HepG2 (cell line): Measurements from ENCODE around the gene RHOBTB3. TPM values are rescaled to one million over a fixed set of nuclear protein-coding genes. Genes with fewer than 3 reads are reported as not detected.

Source experiments
- ATAC-seq: fragments of 200-7000 bp; cut with Tn5 transposase; 3 replicates; pipeline ENCODE4 v1.9.1; 2020; ENCODE audit warnings: mild to moderate bottlenecking, moderate library complexity
- BruUV-seq: library from RNA; stranded (reverse); fragments of 400-500 nt; replicated peaks from 2 replicates; lab custom pipeline; 2021; lab: Mats Ljungman, UMichigan
- CTCF ChIA-PET: fragments of 300-600 bp; formaldehyde crosslinking; extraction: SDS; loops from one replicate; lab custom pipeline; 2021; ENCODE audit warnings: low total read pairs, inconsistent platforms, low intra/inter-chr PET ratio; lab: Yijun Ruan, JAX
- POLR2A ChIA-PET: fragments of 350-600 bp; sonication (Branson Sonifier 250); formaldehyde crosslinking; loops from one replicate; lab custom pipeline; 2020; ENCODE audit warnings: antibody characterized with exemption, inconsistent platforms; lab: Yijun Ruan, JAX
- DNase-seq: peaks from one replicate; pipeline ENCODE4 v3.0.0-alpha.2; 2015; ENCODE audit warnings: low spot score
- FAIRE-seq: peaks from 3 replicates; lab custom pipeline; 2011; peaks lifted over from hg19 to GRCh38; lab: Jason Lieb, UNC
- H2AFZ ChIP-seq: one replicate; pipeline ENCODE4 v1.6.1; 2011; ENCODE audit warnings: low read length, inconsistent platforms
- H3K27ac ChIP-seq: fragments of 300-600 bp; 3 replicates; pipeline ENCODE4 v1.8.0; 2011; ENCODE audit warnings: mixed run types, mild to moderate bottlenecking, mixed read lengths, low read length, inconsistent platforms; ENCODE audit not compliant: insufficient read depth; ENCODE audit errors: extremely low read length
- H3K27me3 ChIP-seq, 2 experiments: fragments of 200-600 bp in 1 of 2; 2 replicates in 1 of 2; 3 replicates in 1 of 2; pipeline versions ENCODE4 v1.6.0 to v1.8.0; 2011; ENCODE audit warnings: low read length in 2 of 2, mild to moderate bottlenecking in 2 of 2, moderate library complexity in 2 of 2, inconsistent platforms in 1 of 2; ENCODE audit not compliant: insufficient read depth in 2 of 2, control insufficient read depth in 1 of 2
- H3K36me3 ChIP-seq, 2 experiments: fragments of 200-600 bp in 1 of 2; replicated peaks in 1 of 2; 2 replicates in 1 of 2; 3 replicates in 1 of 2; pipeline versions ENCODE4 v1.5.1 to v1.8.0; 2011; ENCODE audit warnings: low read length in 2 of 2, inconsistent platforms in 1 of 2; ENCODE audit not compliant: insufficient read depth in 2 of 2, control insufficient read depth in 1 of 2
- H3K4me1 ChIP-seq: 2 replicates; pipeline ENCODE4 v1.5.1; 2012; ENCODE audit warnings: low read length, inconsistent platforms; ENCODE audit not compliant: insufficient read depth
- H3K4me2 ChIP-seq: 2 replicates; pipeline ENCODE4 v1.6.0; 2011; ENCODE audit warnings: low read depth, low read length, inconsistent platforms
- H3K4me3 ChIP-seq, 3 experiments: fragments of 200-600 bp in 1 of 3; sonication (generic), shearing (Covaris generic) in 1 of 3; replicated peaks in 1 of 3; 2 replicates each; pipeline ENCODE4 v1.5.1; 2011 to 2016; ENCODE audit warnings: low read length in 3 of 3, inconsistent platforms in 2 of 3, low read depth in 2 of 3, mild to moderate bottlenecking in 2 of 3, control low read depth in 1 of 3, mixed read lengths in 1 of 3; ENCODE audit not compliant: insufficient read depth in 1 of 3
- H3K79me2 ChIP-seq: one replicate; pipeline ENCODE4 v1.6.1; 2011; ENCODE audit warnings: low read length, inconsistent platforms; ENCODE audit not compliant: insufficient read depth
- H3K9ac ChIP-seq: 2 replicates; pipeline ENCODE4 v1.6.0; 2011; ENCODE audit warnings: mild to moderate bottlenecking, low read depth, low read length, inconsistent platforms; ENCODE audit not compliant: insufficient read depth
- H3K9me3 ChIP-seq: 2 replicates; pipeline ENCODE4 v1.5.1; 2012; ENCODE audit warnings: mild to moderate bottlenecking, low read length
- H4K20me1 ChIP-seq: 2 replicates; pipeline ENCODE4 v1.6.0; 2011; ENCODE audit warnings: inconsistent platforms, mild to moderate bottlenecking, low read length, moderate library complexity; ENCODE audit not compliant: insufficient read depth
- ARHGAP35 ChIP-seq: sonication (generic); formaldehyde crosslinking; IDR thresholded peaks from 2 replicates; pipeline ENCODE4 v1.9.0; 2022; ENCODE audit warnings: mild to moderate bottlenecking, inconsistent platforms, moderate library complexity, missing genetic modification reagents, borderline replicate concordance
- HNF1B ChIP-seq: sonication (generic); formaldehyde crosslinking; IDR thresholded peaks from 2 replicates; pipeline ENCODE4 v1.5.1; 2020; ENCODE audit warnings: mild to moderate bottlenecking, moderate library complexity, missing genetic modification reagents
- TBX2 ChIP-seq: sonication (generic); formaldehyde crosslinking; IDR thresholded peaks from 2 replicates; pipeline ENCODE4 v1.5.0; 2020; ENCODE audit warnings: missing genetic modification reagents, mild to moderate bottlenecking, borderline replicate concordance
- ZNF33B ChIP-seq: sonication (generic); formaldehyde crosslinking; IDR thresholded peaks from 2 replicates; pipeline ENCODE4 v1.5.1; 2020; ENCODE audit warnings: mild to moderate bottlenecking, missing genetic modification reagents
- ZNF430 ChIP-seq: sonication (generic); formaldehyde crosslinking; IDR thresholded peaks from 2 replicates; pipeline ENCODE4 v1.9.0; 2021; ENCODE audit warnings: mild to moderate bottlenecking, missing genetic modification reagents
- ZNF431 ChIP-seq: sonication (generic); formaldehyde crosslinking; IDR thresholded peaks from 2 replicates; pipeline ENCODE4 v1.9.0; 2022; ENCODE audit warnings: missing genetic modification reagents, low read depth, mild to moderate bottlenecking, borderline replicate concordance
- WGBS: methylation state at CpG from one replicate; pipeline ENCODE4 v1.1.6; 2017; ENCODE audit warnings: low lambda C conversion rate; 5-methylcytosine and 5-hydroxymethylcytosine counted together
- in situ Hi-C: cut with HindIII; loops from 2 replicates; pipeline ENCODE4 v1.10.0; 2017; ENCODE audit warnings: low pct_unique_long_range_greater_than_20kb; ENCODE audit not compliant: extremely low pct_ligation_motif_present
- intact Hi-C: fragments of 100-400 bp; cut with micrococcal nuclease; formaldehyde crosslinking; loops from one replicate; pipeline ENCODE4 v1.10.0; 2022; ENCODE audit not compliant: unreplicated experiment
- polyA plus RNA-seq, 8 experiments: library from polyadenylated mRNA; depleted of rRNA in 3 of 8; stranded (reverse) in 7 of 8; unstranded in 1 of 8; fragments of >200 nt; fragmentation: Illumina TruSeq in 4 of 8; extraction: Trizol in 4 of 8; gene quantifications; 2 replicates each; pipeline versions ENCODE4 v1.2.1 to v1.2.3, GENCODE V29; 2011 to 2016; ENCODE audit warnings: low read depth in 4 of 8, missing spikeins in 1 of 8, mixed read lengths in 1 of 8; ENCODE audit not compliant: insufficient read depth in 1 of 8
- total RNA-seq, 5 experiments: library from RNA; depleted of rRNA; stranded (reverse); fragments of >200 nt; fragmentation: Illumina TruSeq; extraction: Trizol; gene quantifications; 2 replicates each; pipeline ENCODE4 v1.2.3, GENCODE V29; 2016; ENCODE audit warnings: low read depth in 1 of 5
- TF ChIP-seq, protein P1 (sequence below): sonication (generic); formaldehyde crosslinking; IDR thresholded peaks from 2 replicates; pipeline ENCODE4 v1.4.0; 2020; ENCODE audit warnings: mild to moderate bottlenecking, missing genetic modification reagents

Gene RHOBTB3
- total and polyA plus RNA-seq, 2 of the 13 experiments (the other 11 are each of a cell fraction or from before 2014, with no cell fraction given), result 31.6 to 35.4 TPM

DNA sequence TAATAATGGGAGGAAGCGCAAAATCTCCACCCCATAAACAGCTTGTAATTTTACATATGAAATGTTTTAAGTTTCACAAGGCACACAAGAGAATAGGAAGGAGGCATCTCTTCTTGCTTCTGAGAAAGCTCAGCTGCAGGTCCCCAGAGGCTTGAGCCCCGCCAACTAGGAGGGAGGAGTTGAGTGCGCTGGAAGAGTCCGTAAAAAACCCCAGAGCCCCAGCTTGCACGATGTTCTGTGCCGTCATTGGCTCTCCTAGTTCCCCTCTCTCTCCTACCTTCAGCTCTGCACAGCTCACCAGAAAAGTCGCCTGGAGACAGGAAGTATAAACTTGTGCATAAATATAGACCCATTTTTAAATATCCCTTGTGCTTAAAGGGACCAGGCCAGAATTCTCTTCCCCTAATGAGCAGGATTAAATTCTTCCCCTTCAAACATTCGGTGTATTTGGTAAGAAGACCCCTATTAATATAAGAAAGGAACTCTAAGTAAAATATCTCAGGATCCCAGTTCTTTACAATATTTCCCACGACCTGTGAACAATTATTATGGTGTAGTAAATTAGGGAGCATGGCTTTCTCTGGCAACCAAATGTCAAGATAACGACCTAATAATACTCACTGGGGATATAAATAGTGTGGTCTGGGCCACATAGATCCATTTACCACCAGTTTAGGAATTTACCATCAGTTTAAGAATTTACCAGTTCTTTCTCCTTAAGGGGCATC is 77.7 kb downstream of the RHOBTB3 start:
- no peak for FAIRE-seq
- H3K79me2 ChIP-seq, result no peaks in the 10 kb centered on the region
- intact Hi-C loops (no loop called here), in situ Hi-C loops (no loop called here)
- no TSS peak for BruUV-seq
- H2AFZ ChIP-seq, result no peak overlapping the region
- no peak for DNase-seq
- peaks cover 65% of the 10 kb centered on the region for H3K4me1 ChIP-seq
- H3K4me3 ChIP-seq, result no peak overlapping the region
- H3K27me3 ChIP-seq, result no peaks in the 10 kb centered on the region
- WGBS, result 78% methylated on average over 10 of the region's 10 CpGs
- H3K9ac ChIP-seq, result no peak overlapping the region
- H3K4me2 ChIP-seq, result no peak overlapping the region
- TF ChIP-seq, protein P1, sequence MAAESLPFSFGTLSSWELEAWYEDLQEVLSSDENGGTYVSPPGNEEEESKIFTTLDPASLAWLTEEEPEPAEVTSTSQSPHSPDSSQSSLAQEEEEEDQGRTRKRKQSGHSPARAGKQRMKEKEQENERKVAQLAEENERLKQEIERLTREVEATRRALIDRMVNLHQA (CRISPR knock-in tag), result no peak
- TF ChIP-seq ARHGAP35 (CRISPR knock-in tag), result no peak
- no peak for TF ChIP-seq HNF1B (CRISPR knock-in tag)
- no peak for TF ChIP-seq TBX2 (CRISPR knock-in tag)
- TF ChIP-seq ZNF430 (CRISPR knock-in tag), result no peak
- TF ChIP-seq ZNF431 (CRISPR knock-in tag), result no peak
- TF ChIP-seq ZNF33B (CRISPR knock-in tag), result no peak
- H4K20me1 ChIP-seq, result no peaks in the 10 kb centered on the region
- H3K27ac ChIP-seq, result no peak overlapping the region
- peaks cover 0 to 8% of the 10 kb centered on the region in 2 experiments; a peak in 1 of 5 replicates for H3K36me3 ChIP-seq
- ATAC-seq, result no peak
- H3K9me3 ChIP-seq, result no peaks in the 10 kb centered on the region
- CTCF ChIA-PET, result no interaction called here
- POLR2A ChIA-PET, result interaction anchor here (10.9 kb wide), 1 partner anchor 14 kb away, joined by 98 read pairs; the partner anchor contains the start of gene GLRX
